CD8-positive, alpha-beta memory T cell (primary cell): ENCODE measurements around the gene BRI3. TPM values are rescaled to one million over a fixed set of nuclear protein-coding genes. Genes with fewer than 3 reads are reported as not detected.

ENCODE experiments used
- CTCF ChIA-PET: fragments of 350-600 bp; sonication (Branson Sonifier 250); formaldehyde crosslinking; loops from one replicate; lab custom pipeline; 2021; ENCODE audit warnings: antibody characterized with exemption; lab: Charles Lee
- POLR2A ChIA-PET: fragments of 350-600 bp; sonication (Branson Sonifier 250); formaldehyde crosslinking; loops from one replicate; lab custom pipeline; 2021; ENCODE audit warnings: antibody characterized with exemption; lab: Charles Lee
- DNase-seq, 5 donors: peaks; one replicate each; pipeline versions ENCODE4 v3.0.0 to v3.0.0-alpha.2; 2020 to 2022; ENCODE audit warnings: mixed read lengths in 1 of 5
- H3K27ac ChIP-seq: one replicate; pipeline ENCODE4 v1.7.0; 2013; ENCODE audit warnings: low read depth, mild to moderate bottlenecking, low read length, moderate library complexity
- H3K27me3 ChIP-seq: 2 replicates; pipeline ENCODE4 v1.7.0; 2013; ENCODE audit warnings: low read length, mild to moderate bottlenecking; ENCODE audit not compliant: insufficient read depth, poor library complexity, severe bottlenecking
- H3K36me3 ChIP-seq: 2 replicates; pipeline ENCODE4 v1.7.0; 2013; ENCODE audit warnings: mild to moderate bottlenecking, low read length, moderate library complexity; ENCODE audit not compliant: insufficient read depth
- H3K4me1 ChIP-seq: 2 replicates; pipeline ENCODE4 v1.7.0; 2013; ENCODE audit warnings: mild to moderate bottlenecking, low read length, moderate library complexity; ENCODE audit not compliant: insufficient read depth
- H3K4me3 ChIP-seq: 2 replicates; pipeline ENCODE4 v1.7.0; 2013; ENCODE audit warnings: mild to moderate bottlenecking, low read length
- H3K9me3 ChIP-seq: 2 replicates; pipeline ENCODE4 v1.7.0; 2013; ENCODE audit warnings: mild to moderate bottlenecking, low read length
- H3K27ac Mint-ChIP-seq, 8 donors: one replicate each; pipeline ENCODE4 v1.8.0; 2020 to 2021; ENCODE audit warnings: mixed read lengths in 8 of 8, mild to moderate bottlenecking in 6 of 8, inconsistent platforms in 3 of 8, moderate library complexity in 3 of 8
- H3K27me3 Mint-ChIP-seq, 2 donors: one replicate each; pipeline ENCODE4 v1.8.0; 2020 to 2021; ENCODE audit warnings: mixed read lengths in 2 of 2, mild to moderate bottlenecking in 1 of 2, moderate library complexity in 1 of 2
- H3K36me3 Mint-ChIP-seq, 3 donors: one replicate each; pipeline ENCODE4 v1.8.0; 2020 to 2021; ENCODE audit warnings: mixed read lengths in 3 of 3, inconsistent platforms in 1 of 3, mild to moderate bottlenecking in 1 of 3
- H3K4me1 Mint-ChIP-seq, 3 donors: one replicate each; pipeline ENCODE4 v1.8.0; 2020 to 2021; ENCODE audit warnings: mixed read lengths in 3 of 3, inconsistent platforms in 1 of 3, mild to moderate bottlenecking in 1 of 3
- H3K4me3 Mint-ChIP-seq, 7 donors: one replicate each; pipeline ENCODE4 v1.8.0; 2020 to 2021; ENCODE audit warnings: mixed read lengths in 7 of 7, mild to moderate bottlenecking in 6 of 7, moderate library complexity in 4 of 7, inconsistent platforms in 2 of 7
- H3K9me3 Mint-ChIP-seq, 5 donors: one replicate each; pipeline ENCODE4 v1.8.0; 2020 to 2022; ENCODE audit warnings: mixed read lengths in 5 of 5, mild to moderate bottlenecking in 3 of 5, moderate library complexity in 2 of 5, inconsistent platforms in 1 of 5
- polyA plus RNA-seq: library from polyadenylated mRNA; unstranded; fragments of 300-500 nt; fragmentation: Illumina TruSeq; gene quantifications from one replicate; pipeline ENCODE4 v1.2.3, GENCODE V29; 2021
- total RNA-seq, 2 experiments: library from RNA; stranded (reverse); gene quantifications; one replicate each; pipeline ENCODE4 v1.2.3, GENCODE V29; 2021

Gene BRI3
- total and polyA plus RNA-seq, 3 experiments from 2014 or later: 15.4 to 65.0 (median 58.4) TPM

- DNase-seq: no peak
- H3K27ac Mint-ChIP-seq: no peak overlapping the region
- POLR2A ChIA-PET: no interaction called here
Measured at GRCh38 chr7:98335411-98335977, 54.0 kb downstream of the BRI3 start.

GRCh38 chr7:98338441-98338840, 57.0 kb downstream of the BRI3 start:
- H3K9me3 Mint-ChIP-seq: peaks cover 0 to 7% (median 5%) of the 10 kb centered on the region in 5 donors
- Histone ChIP-seq H3K36me3 (no peaks in the 10 kb centered on the region), H3K9me3 (no peaks in the 10 kb centered on the region), H3K4me3 (no peak overlapping the region), H3K27ac (no peak overlapping the region), H3K4me1 (no peaks in the 10 kb centered on the region), H3K27me3 (no peaks in the 10 kb centered on the region)
- no peak for DNase-seq
- peaks cover 3 to 4% of the 10 kb centered on the region in 2 donors for H3K27me3 Mint-ChIP-seq
- H3K4me1 Mint-ChIP-seq: no peaks in the 10 kb centered on the region
- no peak overlapping the region for H3K27ac Mint-ChIP-seq
- CTCF ChIA-PET: no interaction called here
- H3K36me3 Mint-ChIP-seq: peaks cover 0 to 8% (median 0%) of the 10 kb centered on the region in 3 donors
- H3K4me3 Mint-ChIP-seq: no peak overlapping the region
- POLR2A ChIA-PET: no interaction called here

More at GRCh38 chr7:98335411-98335977, 54.0 kb downstream of the BRI3 start:
- Mint-ChIP-seq H3K4me1 (no peaks in the 10 kb centered on the region), H3K9me3 (peaks cover 0 to 7% (median 5%) of the 10 kb centered on the region in 5 donors), H3K4me3 (no peak overlapping the region), H3K27me3 (peaks cover 3 to 4% of the 10 kb centered on the region in 2 donors), H3K36me3 (peaks cover 0 to 13% (median 0%) of the 10 kb centered on the region in 3 donors)
- H3K9me3 ChIP-seq: no peaks in the 10 kb centered on the region
- no peak overlapping the region for H3K4me3 ChIP-seq
- H3K36me3 ChIP-seq: no peaks in the 10 kb centered on the region
- CTCF ChIA-PET: no interaction called here
- H3K4me1 ChIP-seq: no peaks in the 10 kb centered on the region
- H3K27ac ChIP-seq: no peak overlapping the region
- H3K27me3 ChIP-seq: no peaks in the 10 kb centered on the region

DNA sequence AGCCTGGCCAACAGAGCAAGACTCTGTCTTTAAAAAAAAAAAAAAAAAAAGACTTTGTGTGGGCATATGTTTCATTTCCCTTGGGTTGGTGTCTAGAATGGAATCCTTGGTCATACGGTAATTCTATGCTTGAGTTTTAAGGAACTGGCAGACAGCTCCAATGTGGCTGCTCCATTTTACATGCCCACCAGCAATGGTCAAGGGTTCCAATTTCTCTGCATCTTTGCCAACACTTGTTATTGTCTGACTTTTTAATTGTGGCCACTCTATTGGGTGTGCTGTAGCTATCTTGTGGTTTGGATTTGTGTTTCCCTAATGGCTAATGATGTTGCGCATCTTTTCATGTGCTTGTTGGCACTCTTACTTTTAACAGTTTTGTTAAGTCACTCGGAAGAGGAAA, 57.6 kb downstream of the BRI3 start:
- Mint-ChIP-seq H3K4me1 (no peaks in the 10 kb centered on the region), H3K36me3 (peaks cover 0 to 8% (median 0%) of the 10 kb centered on the region in 3 donors), H3K27me3 (peaks cover 3 to 5% of the 10 kb centered on the region in 2 donors), H3K27ac (no peak overlapping the region), H3K4me3 (no peak overlapping the region), H3K9me3 (peaks cover 0 to 7% (median 5%) of the 10 kb centered on the region in 5 donors)
- no peaks in the 10 kb centered on the region for H3K4me1 ChIP-seq
- no peaks in the 10 kb centered on the region for H3K9me3 ChIP-seq
- no peaks in the 10 kb centered on the region for H3K36me3 ChIP-seq
- POLR2A ChIA-PET: no interaction called here
- H3K4me3 ChIP-seq: no peak overlapping the region
- DNase-seq: no peak
- no peaks in the 10 kb centered on the region for H3K27me3 ChIP-seq
- H3K27ac ChIP-seq: no peak overlapping the region
- CTCF ChIA-PET: interaction anchor here (0.5 kb wide), 1 partner anchor 10 kb away, joined by 4 read pairs; no protein-coding TSS in a partner anchor

DNA sequence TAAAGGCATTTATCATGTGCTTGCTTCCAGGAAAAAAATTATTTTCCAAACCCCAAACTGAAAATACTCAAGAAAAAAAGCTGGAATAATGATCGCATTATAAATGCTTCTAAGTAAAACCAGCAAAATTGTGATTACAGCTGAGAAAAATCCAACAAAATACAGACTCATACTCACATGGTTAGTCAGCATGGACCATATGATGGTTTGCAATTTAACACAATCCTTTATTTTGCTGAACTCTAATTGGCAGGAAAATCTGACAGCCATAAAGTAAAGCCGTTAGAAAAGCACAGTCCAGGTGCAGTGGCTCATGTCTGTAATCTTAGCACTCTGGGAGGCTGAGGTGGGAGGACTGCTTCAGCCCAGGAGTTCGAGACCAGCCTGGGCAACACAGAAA, 59.6 kb downstream of the BRI3 start:
- H3K4me1 ChIP-seq: no peaks in the 10 kb centered on the region
- H3K4me3 ChIP-seq: no peak overlapping the region
- no peaks in the 10 kb centered on the region for H3K27me3 ChIP-seq
- Mint-ChIP-seq H3K36me3 (peaks cover 0 to 8% (median 0%) of the 10 kb centered on the region in 3 donors), H3K9me3 (peaks cover 0 to 7% (median 5%) of the 10 kb centered on the region in 5 donors), H3K4me3 (no peak overlapping the region), H3K27me3 (peaks cover 2 to 7% of the 10 kb centered on the region in 2 donors), H3K27ac (no peak overlapping the region), H3K4me1 (no peaks in the 10 kb centered on the region)
- no peak overlapping the region for H3K27ac ChIP-seq
- H3K36me3 ChIP-seq: no peaks in the 10 kb centered on the region
- ChIA-PET POLR2A (no interaction called here), CTCF (no interaction called here)
- no peaks in the 10 kb centered on the region for H3K9me3 ChIP-seq
- no peak for DNase-seq

Other genes starting within 250 kb of the BRI3 start
- gene LMTK2, start 174.8 kb upstream of the BRI3 start, total RNA-seq: 10 to 100 TPM; 16.0 to 17.1 TPM
- 4.6 TPM for gene LMTK2, start 174.8 kb upstream of the BRI3 start, polyA plus RNA-seq
- gene BHLHA15, start 70.2 kb upstream of the BRI3 start, total RNA-seq: not detected
- gene BHLHA15, start 70.2 kb upstream of the BRI3 start, polyA plus RNA-seq: not detected
- 10 to 100 TPM; 33.7 to 34.2 TPM for gene TECPR1, start 29.5 kb upstream of the BRI3 start, total RNA-seq
- 22.7 TPM for gene TECPR1, start 29.5 kb upstream of the BRI3 start, polyA plus RNA-seq
- 1 to 10 TPM in 1 of 2 experiments, under 1 TPM in 1; 0.58 to 1.3 TPM for gene BAIAP2L1, start 119.4 kb downstream of the BRI3 start, total RNA-seq
- gene BAIAP2L1, start 119.4 kb downstream of the BRI3 start, polyA plus RNA-seq: 0.29 TPM